Smooth muscle cell (in vitro differentiated cells): ENCODE results near the gene CSF1R. TPM values are rescaled to one million over a fixed set of nuclear protein-coding genes. Genes with fewer than 3 reads are reported as not detected.

Experiments used
- DNase-seq: peaks from one replicate; lab custom pipeline; 2025; ENCODE audit not compliant: unreplicated experiment; lab: John Stamatoyannopoulos, UW
- H2AFZ ChIP-seq: fragments of 200-600 bp; sonication (generic); 2 replicates; pipeline ENCODE4 v1.6.0; 2016; ENCODE audit warnings: antibody characterized with exemption, low read depth, mild to moderate bottlenecking
- H3F3A ChIP-seq: fragments of 200-600 bp; sonication (generic); 2 replicates; pipeline ENCODE4 v1.6.0; 2017; ENCODE audit warnings: antibody characterized with exemption, low read depth
- H3K27ac ChIP-seq: fragments of 200-600 bp; sonication (generic); 2 replicates; pipeline ENCODE4 v1.5.1; 2016; ENCODE audit warnings: low read depth, mild to moderate bottlenecking
- H3K27me3 ChIP-seq: fragments of 200-600 bp; sonication (generic); 2 replicates; pipeline ENCODE4 v1.6.1; 2016; ENCODE audit warnings: low read depth, mild to moderate bottlenecking
- H3K36me3 ChIP-seq: fragments of 200-600 bp; sonication (generic); 2 replicates; pipeline ENCODE4 v1.5.1; 2016; ENCODE audit warnings: low read depth
- H3K4me1 ChIP-seq: fragments of 200-600 bp; sonication (generic); 2 replicates; pipeline ENCODE4 v1.5.1; 2016; ENCODE audit warnings: low read depth
- H3K4me2 ChIP-seq: fragments of 200-600 bp; sonication (generic); 2 replicates; pipeline ENCODE4 v1.6.0; 2016; ENCODE audit warnings: mild to moderate bottlenecking
- H3K4me3 ChIP-seq: fragments of 200-600 bp; sonication (generic); 2 replicates; pipeline ENCODE4 v1.5.1; 2016; ENCODE audit warnings: mild to moderate bottlenecking
- H3K79me2 ChIP-seq: fragments of 200-600 bp; sonication (generic); 2 replicates; pipeline ENCODE4 v1.6.0; 2016; ENCODE audit warnings: low read depth, mild to moderate bottlenecking
- H3K9ac ChIP-seq: fragments of 200-600 bp; sonication (generic); 2 replicates; pipeline ENCODE4 v1.6.0; 2016; ENCODE audit warnings: low read depth
- H3K9me3 ChIP-seq: fragments of 200-600 bp; sonication (generic); replicated peaks from 2 replicates; pipeline ENCODE4 v1.5.1; 2016; ENCODE audit warnings: low read depth
- H4K20me1 ChIP-seq: fragments of 200-600 bp; sonication (generic); 2 replicates; pipeline ENCODE4 v1.6.0; 2016; ENCODE audit warnings: low read depth
- WGBS: methylation state at CpG from one replicate; pipeline ENCODE4 v1.1.7; 2016; ENCODE audit warnings: low lambda C conversion rate; 5-methylcytosine and 5-hydroxymethylcytosine counted together
- polyA plus RNA-seq: library from polyadenylated mRNA; unstranded; fragments of >200 nt; fragmentation: Nextera tagmentation; extraction: Ambion mirVana; gene quantifications from 2 replicates; pipeline ENCODE4 v1.2.1, GENCODE V29; 2016
- total RNA-seq: library from RNA; depleted of rRNA; stranded (reverse); fragments of >200 nt; gene quantifications from 2 replicates; pipeline ENCODE4 v1.2.3, GENCODE V29; 2014
- TF ChIP-seq, protein P1 (sequence below): fragments of 200-600 bp; sonication (generic); IDR thresholded peaks from 2 replicates; pipeline ENCODE4 v1.5.1; 2017; ENCODE audit warnings: borderline replicate concordance, mild to moderate bottlenecking, antibody characterized with exemption; ENCODE audit not compliant: insufficient read depth, poor library complexity, severe bottlenecking

CSF1R gene
- 3.9 and 6.2 TPM in 2 replicates for total RNA-seq
- polyA plus RNA-seq, result 2.2 and 12.9 TPM in 2 replicates

DNA sequence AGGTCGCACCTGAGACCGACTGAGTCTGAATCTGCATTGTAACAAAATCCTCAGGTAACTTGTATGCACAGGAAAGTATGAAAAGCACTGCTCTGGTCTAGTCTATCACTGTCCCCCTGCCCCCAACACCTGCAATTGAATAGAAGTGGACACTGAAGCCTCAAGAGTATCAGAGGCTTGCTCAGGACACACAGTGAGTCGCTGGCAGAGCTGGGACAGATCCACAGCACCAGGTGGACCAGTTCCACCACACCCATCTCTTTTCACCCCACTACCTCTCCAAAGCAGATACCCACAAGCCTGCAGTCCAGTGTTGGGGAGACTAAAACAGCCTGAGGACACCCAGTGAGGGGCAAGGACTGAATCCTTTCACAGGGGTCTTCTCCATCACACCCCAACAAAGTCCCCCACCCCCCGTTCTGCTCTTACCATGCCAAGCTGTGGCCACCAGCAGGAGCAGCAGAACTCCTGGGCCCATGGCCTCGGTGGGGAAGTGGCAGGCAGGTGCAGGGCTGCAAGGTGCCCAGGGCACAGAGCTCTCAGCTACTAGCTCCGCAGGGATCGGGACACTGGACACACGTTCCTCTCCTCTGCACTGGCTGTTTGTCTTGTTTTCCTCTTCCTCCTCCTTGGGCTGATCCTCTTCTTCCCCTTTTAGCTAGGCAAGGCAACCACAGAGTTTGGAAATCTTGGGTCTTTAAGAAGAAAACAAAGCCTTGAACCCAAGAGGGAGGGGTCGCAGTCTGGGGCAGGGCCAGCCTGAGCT lies at the start of gene CSF1R:
Gene CSF1R (minus strand): TSS at position 605 of the 766 bp plus-strand sequence. CDS start 127 bp downstream, at position 478.
- TF ChIP-seq, protein P1, sequence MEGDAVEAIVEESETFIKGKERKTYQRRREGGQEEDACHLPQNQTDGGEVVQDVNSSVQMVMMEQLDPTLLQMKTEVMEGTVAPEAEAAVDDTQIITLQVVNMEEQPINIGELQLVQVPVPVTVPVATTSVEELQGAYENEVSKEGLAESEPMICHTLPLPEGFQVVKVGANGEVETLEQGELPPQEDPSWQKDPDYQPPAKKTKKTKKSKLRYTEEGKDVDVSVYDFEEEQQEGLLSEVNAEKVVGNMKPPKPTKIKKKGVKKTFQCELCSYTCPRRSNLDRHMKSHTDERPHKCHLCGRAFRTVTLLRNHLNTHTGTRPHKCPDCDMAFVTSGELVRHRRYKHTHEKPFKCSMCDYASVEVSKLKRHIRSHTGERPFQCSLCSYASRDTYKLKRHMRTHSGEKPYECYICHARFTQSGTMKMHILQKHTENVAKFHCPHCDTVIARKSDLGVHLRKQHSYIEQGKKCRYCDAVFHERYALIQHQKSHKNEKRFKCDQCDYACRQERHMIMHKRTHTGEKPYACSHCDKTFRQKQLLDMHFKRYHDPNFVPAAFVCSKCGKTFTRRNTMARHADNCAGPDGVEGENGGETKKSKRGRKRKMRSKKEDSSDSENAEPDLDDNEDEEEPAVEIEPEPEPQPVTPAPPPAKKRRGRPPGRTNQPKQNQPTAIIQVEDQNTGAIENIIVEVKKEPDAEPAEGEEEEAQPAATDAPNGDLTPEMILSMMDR, result no peak
- H3K9ac ChIP-seq, result no peak within 1 kb of the TSS
- H3K4me3 ChIP-seq, result no peak within 1 kb of the TSS
- WGBS, result 92% methylated on average over 9 of the region's 9 CpGs
- no peaks in the 10 kb centered on the region for H3K79me2 ChIP-seq
- no peak for DNase-seq
- H4K20me1 ChIP-seq, result no peaks in the 10 kb centered on the region
- no peaks in the 10 kb centered on the region for H3K36me3 ChIP-seq
- no peak within 1 kb of the TSS for H2AFZ ChIP-seq
- H3K4me2 ChIP-seq, result no peak within 1 kb of the TSS
- H3K27ac ChIP-seq, result no peak within 1 kb of the TSS
- H3K27me3 ChIP-seq, result peaks cover 7% of the 10 kb centered on the region
- H3K4me1 ChIP-seq, result peaks cover 12% of the 10 kb centered on the region
- H3K9me3 ChIP-seq, result no peaks in the 10 kb centered on the region
- H3F3A ChIP-seq, result peaks cover 8% of the 10 kb centered on the region

DNA sequence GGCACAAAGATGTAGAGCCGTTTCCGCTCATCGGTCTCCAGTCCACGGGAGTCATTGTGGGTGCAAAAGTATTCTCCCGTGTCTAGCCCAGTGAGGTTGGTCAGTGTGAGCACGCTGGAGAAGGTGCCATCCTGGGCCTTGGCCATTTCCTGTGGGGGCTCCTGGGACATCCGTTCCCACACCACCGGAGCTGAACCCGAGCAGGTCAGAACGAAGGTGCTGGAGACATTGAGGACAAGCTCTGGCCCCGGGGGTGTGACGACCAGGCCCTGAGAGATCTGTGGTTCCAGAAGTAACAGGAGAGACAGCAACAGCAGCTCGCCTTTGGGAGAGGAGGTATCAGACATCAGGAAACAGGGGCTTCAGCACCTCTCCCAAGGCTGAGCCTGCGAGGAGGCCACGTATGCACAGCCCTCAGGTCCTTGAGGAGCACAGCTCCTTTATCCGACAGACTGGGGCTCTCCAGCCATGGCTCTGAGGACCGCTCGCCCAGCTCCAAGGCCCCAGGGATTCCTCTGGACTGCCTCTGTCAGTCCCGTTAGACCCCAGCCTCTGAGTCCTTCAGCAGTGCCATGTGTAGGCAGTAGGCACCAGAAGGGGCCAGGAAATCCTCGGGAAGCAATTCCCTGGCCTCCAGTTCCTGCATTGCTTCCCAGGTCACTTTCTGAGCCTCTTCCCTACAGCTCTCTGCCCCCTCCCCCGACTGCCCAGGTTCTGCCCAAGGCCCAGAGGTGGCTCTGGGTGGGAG lies 49.4 kb upstream of the CSF1R start:
- peak overlapping the region; percentile 100 for H3K27ac ChIP-seq
- no peaks in the 10 kb centered on the region for H3K36me3 ChIP-seq
- peaks cover 46% of the 10 kb centered on the region for H3K4me1 ChIP-seq
- H3K4me2 ChIP-seq, result no peak overlapping the region
- H3K4me3 ChIP-seq, result no peak overlapping the region
- no peaks in the 10 kb centered on the region for H3K9me3 ChIP-seq
- no peaks in the 10 kb centered on the region for H3K27me3 ChIP-seq
- WGBS, result 90% methylated on average over 21 of the region's 21 CpGs
- TF ChIP-seq, protein P1, result no peak
- H3F3A ChIP-seq, result peaks cover 26% of the 10 kb centered on the region
- peaks cover 49% of the 10 kb centered on the region for H3K79me2 ChIP-seq
- no peaks in the 10 kb centered on the region for H4K20me1 ChIP-seq
- DNase-seq, result no peak
- H2AFZ ChIP-seq, result no peak overlapping the region
- H3K9ac ChIP-seq, result no peak overlapping the region

DNA sequence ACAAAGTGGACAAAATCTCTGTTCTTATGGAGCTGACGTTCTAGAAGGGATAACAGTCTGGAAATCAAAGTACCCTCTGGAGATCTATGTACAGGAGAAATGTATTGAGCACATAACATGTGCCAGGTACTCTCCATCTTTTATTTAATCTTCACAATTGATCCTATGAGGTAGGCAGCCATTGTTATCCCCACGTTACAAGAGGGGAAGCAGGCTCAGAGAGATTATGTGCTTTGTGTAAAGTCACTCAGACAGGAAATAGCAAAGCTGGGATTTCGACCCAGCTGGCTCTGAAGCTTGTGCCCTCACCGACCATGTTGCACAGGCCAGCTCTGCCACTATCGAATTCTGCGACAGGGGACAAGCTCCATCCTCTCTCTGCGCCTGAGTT lies 47.8 kb upstream of the CSF1R start:
- peaks cover 6% of the 10 kb centered on the region for H4K20me1 ChIP-seq
- H3K79me2 ChIP-seq, result peaks cover 44% of the 10 kb centered on the region
- no peak overlapping the region for H3K4me3 ChIP-seq
- H3K4me1 ChIP-seq, result peaks cover 31% of the 10 kb centered on the region
- peaks cover 21% of the 10 kb centered on the region for H3F3A ChIP-seq
- H3K9ac ChIP-seq, result no peak overlapping the region
- no peaks in the 10 kb centered on the region for H3K27me3 ChIP-seq
- no peak for DNase-seq
- no peak overlapping the region for H2AFZ ChIP-seq
- TF ChIP-seq, protein P1, result no peak
- H3K4me2 ChIP-seq, result no peak overlapping the region
- peak overlapping the region; percentile 100 for H3K27ac ChIP-seq
- 62% methylated on average over 7 of the region's 7 CpGs for WGBS
- no peaks in the 10 kb centered on the region for H3K36me3 ChIP-seq
- no peaks in the 10 kb centered on the region for H3K9me3 ChIP-seq
